Neural crest cell (in vitro differentiated cells): ENCODE measurements around the gene IER3. TPM values are rescaled to one million over a fixed set of nuclear protein-coding genes. Genes with fewer than 3 reads are reported as not detected.
A peak's percentile ranks its signal among the peaks of the same experiment; 100 is the strongest.

Experiments used
- DNase-seq: peaks from one replicate; pipeline ENCODE4 v3.0.0; 2021; ENCODE audit warnings: low read depth, mixed read lengths, low spot score
- H3K27ac Mint-ChIP-seq: one replicate; pipeline ENCODE4 v1.8.0; 2021; ENCODE audit warnings: mild to moderate bottlenecking, mixed read lengths; ENCODE audit not compliant: unreplicated experiment
- H3K27me3 Mint-ChIP-seq: 2 replicates; pipeline ENCODE4 v1.8.0; 2021; ENCODE audit warnings: low read depth, mild to moderate bottlenecking, mixed read lengths
- H3K36me3 Mint-ChIP-seq: 2 replicates; pipeline ENCODE4 v1.8.0; 2021; ENCODE audit warnings: low read depth, mild to moderate bottlenecking, mixed read lengths
- H3K4me1 Mint-ChIP-seq: 2 replicates; pipeline ENCODE4 v1.8.0; 2021; ENCODE audit warnings: mixed read lengths
- H3K4me3 Mint-ChIP-seq: one replicate; pipeline ENCODE4 v1.8.0; 2021; ENCODE audit warnings: mild to moderate bottlenecking, mixed read lengths
- H3K9me3 Mint-ChIP-seq: 2 replicates; pipeline ENCODE4 v1.8.0; 2021; ENCODE audit warnings: mixed read lengths
- total RNA-seq: library from RNA; stranded (reverse); gene quantifications from 2 replicates; pipeline ENCODE4 v1.2.1, GENCODE V29; 2021
- TF ChIP-seq, protein P1 (sequence below): fragments of 200-600 bp; sonication (generic); conservative IDR thresholded peaks from 2 replicates; pipeline ENCODE4 v1.5.0; 2021; ENCODE audit warnings: antibody characterized with exemption, mild to moderate bottlenecking

The IER3 gene
- total RNA-seq, 1 donor from 2014 or later = 6.3 TPM

DNA sequence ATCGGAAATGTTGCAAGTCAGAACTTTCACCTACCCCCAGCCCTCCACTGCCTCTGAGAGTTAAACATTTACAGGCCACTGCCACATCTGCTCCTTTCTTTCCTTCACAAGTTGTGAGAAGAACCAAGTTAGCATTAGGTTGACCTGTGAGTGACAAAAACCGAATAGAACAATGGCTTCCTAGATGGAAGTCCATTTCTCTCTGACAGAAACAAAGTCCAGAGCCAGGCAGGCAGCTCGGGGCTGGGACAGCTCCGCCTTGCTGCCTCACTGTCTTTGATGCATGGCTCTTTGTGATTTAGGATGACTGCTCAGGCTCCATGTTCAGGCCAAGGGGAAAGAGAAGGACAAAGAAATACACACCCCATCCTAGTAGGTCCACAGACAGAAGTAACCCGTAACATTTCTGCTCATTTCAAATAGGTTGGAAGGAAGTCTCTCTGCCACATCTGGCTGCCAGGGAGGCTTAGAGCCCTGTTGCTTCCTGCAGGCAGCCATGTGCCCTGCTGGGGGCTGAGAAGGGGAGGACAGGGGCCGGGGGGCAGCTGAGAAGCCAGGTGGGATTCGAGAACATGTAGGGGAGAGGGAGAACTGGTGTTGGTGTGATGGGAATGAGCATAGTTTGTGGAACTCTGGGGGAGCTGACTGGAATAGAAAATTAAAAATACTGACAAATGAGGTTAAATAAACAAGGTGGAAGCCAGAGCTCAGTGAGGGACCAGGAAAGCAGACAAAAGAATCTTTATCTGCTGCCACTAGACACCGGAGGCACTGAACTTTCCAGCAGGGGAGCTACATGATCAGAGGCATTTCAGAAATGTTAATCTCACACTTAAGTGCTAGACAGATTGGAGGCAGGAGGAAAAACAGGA, 19.5 kb upstream of the IER3 start:
- H3K9me3 Mint-ChIP-seq = no peaks in the 10 kb centered on the region
- H3K4me3 Mint-ChIP-seq = peak overlapping the region; percentile 41
- H3K27me3 Mint-ChIP-seq = no peaks in the 10 kb centered on the region
- no peak for DNase-seq
- H3K4me1 Mint-ChIP-seq = peaks cover 45% of the 10 kb centered on the region
- peak overlapping the region; percentile 90 for H3K27ac Mint-ChIP-seq
- no peaks in the 10 kb centered on the region for H3K36me3 Mint-ChIP-seq
- TF ChIP-seq, protein P1, sequence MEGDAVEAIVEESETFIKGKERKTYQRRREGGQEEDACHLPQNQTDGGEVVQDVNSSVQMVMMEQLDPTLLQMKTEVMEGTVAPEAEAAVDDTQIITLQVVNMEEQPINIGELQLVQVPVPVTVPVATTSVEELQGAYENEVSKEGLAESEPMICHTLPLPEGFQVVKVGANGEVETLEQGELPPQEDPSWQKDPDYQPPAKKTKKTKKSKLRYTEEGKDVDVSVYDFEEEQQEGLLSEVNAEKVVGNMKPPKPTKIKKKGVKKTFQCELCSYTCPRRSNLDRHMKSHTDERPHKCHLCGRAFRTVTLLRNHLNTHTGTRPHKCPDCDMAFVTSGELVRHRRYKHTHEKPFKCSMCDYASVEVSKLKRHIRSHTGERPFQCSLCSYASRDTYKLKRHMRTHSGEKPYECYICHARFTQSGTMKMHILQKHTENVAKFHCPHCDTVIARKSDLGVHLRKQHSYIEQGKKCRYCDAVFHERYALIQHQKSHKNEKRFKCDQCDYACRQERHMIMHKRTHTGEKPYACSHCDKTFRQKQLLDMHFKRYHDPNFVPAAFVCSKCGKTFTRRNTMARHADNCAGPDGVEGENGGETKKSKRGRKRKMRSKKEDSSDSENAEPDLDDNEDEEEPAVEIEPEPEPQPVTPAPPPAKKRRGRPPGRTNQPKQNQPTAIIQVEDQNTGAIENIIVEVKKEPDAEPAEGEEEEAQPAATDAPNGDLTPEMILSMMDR = peak; percentile 18

DNA sequence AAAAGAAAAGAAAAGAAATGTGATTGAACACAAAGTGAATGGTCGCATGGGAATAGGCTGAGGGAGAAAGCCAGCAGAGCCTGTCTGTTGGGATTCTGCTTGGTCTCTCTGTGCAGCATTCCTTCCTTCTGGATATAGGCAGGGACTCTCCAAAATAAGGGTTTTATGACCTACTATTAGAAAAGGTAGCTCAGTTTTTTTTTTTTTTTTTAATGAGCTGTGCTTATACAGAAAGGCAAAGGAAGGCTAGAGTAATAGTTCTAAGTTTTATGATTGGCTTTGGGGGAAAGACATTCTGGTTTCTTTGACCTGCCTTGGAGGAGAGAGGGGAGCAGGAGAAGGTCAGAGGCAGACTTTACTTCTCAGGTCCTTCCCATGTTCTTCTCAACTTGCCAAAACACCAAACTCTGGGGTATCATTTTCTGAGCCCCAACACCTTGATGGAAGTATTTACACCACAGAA, 18.8 kb upstream of the IER3 start:
- no peak overlapping the region for H3K4me3 Mint-ChIP-seq
- peaks cover 41% of the 10 kb centered on the region for H3K4me1 Mint-ChIP-seq
- peak overlapping the region; percentile 90 for H3K27ac Mint-ChIP-seq

DNA sequence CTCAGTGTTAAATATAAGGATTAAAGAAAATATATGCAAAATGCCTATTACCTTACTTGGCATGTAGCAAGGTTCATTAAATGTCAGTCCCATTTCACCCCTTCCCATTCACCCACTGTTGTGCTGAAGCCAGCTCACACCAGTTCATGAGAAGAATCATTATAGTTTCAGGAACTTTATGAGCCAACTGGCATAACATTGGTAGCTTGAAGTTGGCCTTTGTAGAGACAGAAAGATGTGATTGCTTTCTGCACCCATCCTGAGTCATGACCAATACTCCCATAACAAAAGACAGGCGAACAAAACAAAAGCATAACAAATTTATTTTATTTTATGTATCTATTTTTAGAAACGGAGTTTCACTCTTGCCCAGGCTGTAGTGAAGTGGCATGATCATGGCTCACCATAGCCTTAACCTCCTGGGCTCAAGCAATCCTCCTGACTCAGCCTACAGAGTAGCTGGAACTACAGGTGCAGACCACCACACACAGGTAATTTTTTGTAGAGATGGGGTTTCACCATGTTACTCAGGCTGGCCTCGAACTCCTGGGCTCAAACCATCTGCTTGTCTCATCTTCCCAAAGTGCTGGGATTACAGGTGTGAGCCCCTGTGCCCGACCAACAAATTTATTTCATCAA, 17.6 kb upstream of the IER3 start:
- H3K27me3 Mint-ChIP-seq = no peaks in the 10 kb centered on the region
- no peak overlapping the region for H3K4me3 Mint-ChIP-seq
- H3K27ac Mint-ChIP-seq = no peak overlapping the region
- H3K36me3 Mint-ChIP-seq = no peaks in the 10 kb centered on the region
- H3K9me3 Mint-ChIP-seq = no peaks in the 10 kb centered on the region
- no peak for DNase-seq
- H3K4me1 Mint-ChIP-seq = peaks cover 35% of the 10 kb centered on the region
- TF ChIP-seq, protein P1 = no peak

More for the DNA sequence above, 18.8 kb upstream of the IER3 start:
- Mint-ChIP-seq H3K27me3 (no peaks in the 10 kb centered on the region), H3K36me3 (no peaks in the 10 kb centered on the region), H3K9me3 (no peaks in the 10 kb centered on the region)
- no peak for DNase-seq
- TF ChIP-seq, protein P1 = no peak

DNA sequence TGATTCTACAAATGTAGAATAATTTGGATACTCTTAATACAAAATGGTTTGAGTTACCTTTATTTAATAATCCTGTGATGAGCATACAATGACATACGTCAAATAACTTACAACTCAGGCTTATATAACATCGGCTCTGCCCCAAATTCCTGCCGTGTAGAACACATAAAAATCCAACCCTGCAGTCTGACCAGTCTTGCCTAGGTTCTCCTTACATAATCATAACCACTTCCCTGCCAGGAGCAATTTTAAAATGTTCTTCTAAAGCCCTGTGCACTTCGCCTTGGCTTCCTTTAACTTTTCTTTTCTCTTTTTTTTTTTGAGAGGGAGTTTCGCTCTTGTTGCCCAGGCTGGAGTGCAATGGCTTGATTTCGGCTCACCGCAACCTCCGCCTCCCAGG, 16.2 kb upstream of the IER3 start:
- peaks cover 25% of the 10 kb centered on the region for H3K4me1 Mint-ChIP-seq
- DNase-seq = no peak
- TF ChIP-seq, protein P1 = no peak
- H3K27me3 Mint-ChIP-seq = no peaks in the 10 kb centered on the region
- no peak overlapping the region for H3K4me3 Mint-ChIP-seq
- H3K36me3 Mint-ChIP-seq = no peaks in the 10 kb centered on the region
- no peaks in the 10 kb centered on the region for H3K9me3 Mint-ChIP-seq
- H3K27ac Mint-ChIP-seq = no peak overlapping the region

DNA sequence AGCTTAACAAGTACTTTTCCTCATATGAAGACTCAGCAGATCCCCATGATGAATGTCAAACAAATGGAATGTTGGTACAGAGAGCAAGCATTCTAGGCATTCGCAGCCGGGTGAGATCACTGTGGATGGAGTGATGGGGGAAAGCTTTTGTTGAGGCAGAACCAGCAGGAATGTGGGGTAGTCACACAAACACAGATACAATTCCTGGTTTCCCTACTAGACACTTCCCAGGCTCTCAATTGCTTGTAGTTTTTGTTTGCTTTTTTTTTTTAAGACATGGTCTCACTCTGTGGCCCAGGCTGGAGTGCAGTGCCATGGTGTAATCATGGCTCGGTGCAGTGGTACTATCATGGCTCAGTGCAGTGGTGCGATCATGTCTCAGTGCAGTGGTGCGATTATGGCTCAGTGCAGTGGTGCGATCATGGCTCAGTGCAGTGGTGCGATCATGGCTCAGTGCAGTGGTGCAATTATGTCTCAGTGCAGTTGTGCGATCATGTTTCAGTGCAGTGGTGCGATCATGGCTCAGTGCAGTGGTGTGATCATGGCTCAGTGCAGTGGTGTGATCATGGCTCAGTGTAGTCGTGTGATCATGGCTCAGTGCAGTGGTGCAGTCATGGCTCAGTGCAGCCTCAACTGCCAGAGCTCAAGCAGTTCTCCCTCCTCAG, 15.4 kb upstream of the IER3 start:
- Mint-ChIP-seq H3K27me3 (no peaks in the 10 kb centered on the region), H3K36me3 (no peaks in the 10 kb centered on the region), H3K4me1 (peaks cover 17% of the 10 kb centered on the region), H3K27ac (no peak overlapping the region), H3K9me3 (no peaks in the 10 kb centered on the region), H3K4me3 (no peak overlapping the region)
- DNase-seq = no peak
- TF ChIP-seq, protein P1 = no peak
